ENCODE data around the gene DLG2.
"Not testable (repeated sequence)": the region's sequence is repeated elsewhere in the genome, so short reads cannot be mapped to it uniquely, and the experiment has no call there.

The DLG2 gene

DNA sequence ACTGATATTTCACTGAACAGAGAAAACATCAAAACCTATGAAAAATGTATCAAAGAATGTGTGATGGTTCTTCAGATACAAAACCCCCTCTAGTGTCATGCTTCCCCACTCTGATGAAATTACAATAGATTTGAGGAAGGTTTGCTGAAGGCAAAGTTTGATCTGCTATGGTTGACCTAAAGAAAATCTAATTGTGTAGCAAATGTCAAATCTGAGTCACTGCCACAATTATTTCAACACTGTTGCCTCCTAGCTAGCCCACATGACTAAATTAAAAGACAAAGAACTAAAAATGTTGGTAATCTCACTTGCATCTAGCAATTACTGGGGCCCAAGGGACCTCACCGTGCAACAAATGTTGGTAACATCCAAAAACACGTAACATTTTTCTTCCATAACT, 728.0 kb downstream of the DLG2 start:
- no peak for DNase-seq (ENCODE audit: low read depth)

DNA sequence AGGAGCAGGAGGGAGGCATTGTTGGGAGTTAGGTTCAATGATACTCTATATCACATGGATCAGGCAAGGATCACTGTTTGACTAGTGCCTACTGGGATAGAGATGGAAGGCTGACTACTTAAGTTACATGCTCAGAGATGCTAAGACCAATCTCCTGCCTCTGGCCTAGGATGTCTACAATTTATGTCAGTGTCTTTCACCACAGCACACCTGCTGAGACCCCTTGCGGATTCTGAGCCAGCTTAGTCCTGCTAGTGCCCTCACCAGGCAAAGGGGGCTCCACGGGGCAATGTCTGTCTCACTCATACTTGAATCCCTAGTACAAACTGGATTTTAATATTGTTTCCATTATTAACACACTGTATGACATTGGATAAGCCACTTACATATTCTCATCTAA, 732.5 kb downstream of the DLG2 start:
- no peak for DNase-seq (ENCODE audit: low read depth)

- no peak for DNase-seq (ENCODE audit: low read depth)
These were observed 736.5 kb downstream of the DLG2 start for GRCh38 chr11:84890676-84891075.

- no peak for DNase-seq (ENCODE audit: low read depth)
These were observed 737.6 kb downstream of the DLG2 start for GRCh38 chr11:84889556-84889955.

DNA sequence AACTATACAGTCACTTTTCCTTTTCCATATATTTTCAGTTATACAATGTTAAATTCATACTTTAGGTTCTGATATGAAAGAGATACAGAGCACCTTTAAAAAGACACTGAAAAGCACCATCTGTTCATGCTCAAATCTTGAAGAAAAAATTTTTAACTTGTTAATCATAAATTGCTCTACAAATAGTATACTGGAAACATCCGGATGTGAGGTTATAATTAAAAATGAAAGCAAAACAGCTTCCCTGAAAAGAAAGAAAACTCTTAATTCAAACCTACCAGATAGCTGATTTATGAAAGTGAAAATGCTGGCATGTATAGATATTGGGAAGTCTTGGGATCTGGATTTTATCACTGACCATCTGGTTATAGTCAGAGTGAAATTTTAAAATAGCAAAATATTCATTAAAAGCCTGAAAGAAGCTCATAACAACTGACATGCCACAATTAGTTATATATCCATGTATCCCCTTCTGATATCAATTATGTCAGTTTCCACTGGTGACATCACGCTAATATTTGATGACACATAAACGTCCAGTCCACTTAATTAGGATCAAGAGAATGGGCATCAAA, 740.0 kb downstream of the DLG2 start:
- no peak for DNase-seq (ENCODE audit: low read depth)

DNA sequence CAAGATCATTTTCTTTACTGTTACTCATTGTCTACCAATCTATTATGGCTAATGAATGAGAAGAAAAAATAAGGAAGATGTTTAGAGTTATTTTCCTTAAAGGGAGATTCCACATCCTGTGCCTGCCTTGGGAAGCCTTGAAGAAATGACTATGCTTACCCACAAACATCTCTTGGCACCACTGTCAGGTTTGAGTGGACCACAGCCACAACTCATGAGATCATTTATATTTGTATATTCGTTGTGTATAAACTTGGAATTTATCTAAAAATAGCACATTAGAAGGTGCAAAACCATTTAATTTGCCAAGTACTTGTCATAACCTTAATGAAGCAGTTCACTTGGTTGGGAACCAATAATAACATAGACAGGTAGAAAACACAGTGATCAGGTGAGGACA, 740.8 kb downstream of the DLG2 start:
- no peak for DNase-seq (ENCODE audit: low read depth)

DNA sequence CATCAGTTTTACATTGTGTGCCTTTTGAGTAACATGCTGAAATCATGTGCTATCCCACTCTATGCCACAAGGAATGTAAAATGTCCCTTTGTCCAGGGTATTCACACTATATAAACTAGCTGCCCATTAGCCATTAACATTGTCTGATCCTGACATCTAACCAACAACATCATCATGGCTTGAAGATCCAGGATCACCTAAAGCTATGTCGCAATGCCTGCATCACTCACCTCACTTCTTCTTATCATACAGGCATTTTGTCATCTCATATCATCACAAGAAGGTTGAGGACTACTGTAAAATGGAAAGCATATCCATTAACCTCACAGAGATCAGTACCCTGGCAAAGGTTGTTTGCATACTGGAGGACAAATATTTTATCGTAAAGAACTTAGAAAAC, 742.3 kb downstream of the DLG2 start:
- no peak for DNase-seq (ENCODE audit: low read depth)

- no peak for DNase-seq (ENCODE audit: low read depth)
These were observed 745.1 kb downstream of the DLG2 start for GRCh38 chr11:84882056-84882455.

- DNase-seq (ENCODE audit: low read depth) = no peak
These were observed 756.0 kb downstream of the DLG2 start for GRCh38 chr11:84871116-84871515.

DNA sequence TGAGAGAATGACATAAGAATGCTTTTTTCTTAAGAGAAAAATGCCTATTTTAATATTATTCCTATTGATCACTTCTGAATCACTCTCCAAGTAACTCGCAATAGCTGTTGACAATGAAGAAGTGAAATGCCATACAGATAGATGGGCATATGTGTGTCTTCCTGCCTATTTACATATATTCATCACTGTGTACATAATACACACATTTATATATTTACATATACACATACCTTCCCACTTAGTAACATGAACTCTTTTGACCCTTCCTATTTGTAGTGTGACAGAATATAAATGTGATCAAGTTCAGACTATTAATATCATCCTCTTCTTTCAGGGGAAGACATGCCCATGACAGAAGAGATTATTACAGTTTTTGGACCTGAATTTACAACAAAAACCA, 756.7 kb downstream of the DLG2 start:
- no peak for DNase-seq (ENCODE audit: low read depth)

DNA sequence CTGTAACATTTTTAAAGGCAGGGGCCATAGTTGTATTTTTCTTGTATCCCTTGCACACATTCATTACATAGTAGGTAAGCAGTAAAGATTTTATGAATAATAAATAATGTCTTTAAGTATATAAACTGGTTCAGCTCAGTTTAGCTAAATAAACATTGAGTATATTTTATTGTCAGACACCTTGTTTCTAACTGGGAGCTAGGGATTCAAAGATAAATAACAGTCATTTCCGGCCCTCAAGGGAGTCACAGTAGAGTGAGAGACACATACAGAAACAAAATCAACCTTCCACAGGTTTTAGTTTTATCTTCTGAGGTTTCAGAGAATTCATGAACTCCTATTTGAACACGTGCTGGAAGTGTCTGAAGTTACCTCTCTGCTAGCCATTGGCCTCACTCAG, 760.2 kb downstream of the DLG2 start:
- no peak for DNase-seq (ENCODE audit: low read depth)

DNA sequence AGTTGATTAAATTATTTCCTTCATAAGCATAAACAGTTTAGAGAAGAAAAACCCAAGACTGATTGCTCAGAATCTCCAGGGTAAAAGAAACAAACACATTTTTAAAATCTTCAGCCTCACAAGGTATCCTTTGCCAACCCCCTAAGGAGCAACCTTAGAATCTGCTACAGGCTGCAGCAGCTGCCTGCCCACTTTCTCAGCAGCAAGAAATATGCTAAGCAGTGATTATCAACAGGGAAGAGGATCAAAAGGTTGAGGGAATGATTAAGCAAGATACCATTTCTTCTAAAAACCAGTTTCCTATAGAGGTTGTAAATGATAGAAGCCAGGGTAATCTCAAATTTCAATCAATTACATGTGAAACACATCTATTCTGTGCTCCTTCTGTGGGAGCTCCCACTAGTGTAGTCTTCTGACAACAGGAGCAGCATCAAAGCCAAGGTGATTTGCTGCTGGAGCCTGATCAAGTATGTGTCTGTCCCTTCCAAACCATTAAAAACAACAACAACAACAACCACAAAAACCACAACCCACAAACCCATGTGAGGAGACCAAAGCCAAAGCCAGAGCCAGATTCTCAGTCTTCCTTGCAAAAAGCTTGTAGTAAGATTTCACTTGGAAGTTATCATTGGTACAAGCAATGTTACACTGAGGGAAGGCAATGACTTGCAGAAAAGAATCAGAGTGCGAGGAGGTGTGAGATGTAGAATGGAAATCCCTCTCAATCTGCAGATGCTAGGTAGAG, 761.2 kb downstream of the DLG2 start:
- DNase-seq (ENCODE audit: low read depth) = no peak

DNA sequence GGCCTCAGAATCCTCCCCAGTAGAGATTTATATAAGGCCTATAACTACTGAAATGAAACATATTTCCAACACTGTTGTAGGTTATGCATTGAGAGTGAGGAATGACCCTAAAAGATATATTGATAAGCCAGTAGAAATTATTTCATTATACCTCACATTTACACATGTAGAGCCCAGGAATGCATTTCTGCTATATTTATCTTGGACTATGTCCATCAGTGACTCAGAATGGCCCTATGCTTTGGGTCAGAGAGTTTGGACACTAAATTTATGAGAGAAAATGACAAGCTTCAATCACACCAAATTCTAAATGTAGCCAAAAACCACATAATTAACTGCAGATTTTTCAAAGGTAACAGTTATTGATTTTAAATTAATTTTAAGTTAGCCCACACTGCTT, 761.9 kb downstream of the DLG2 start:
- no peak for DNase-seq (ENCODE audit: low read depth)

- no peak for DNase-seq (ENCODE audit: low read depth)
These were observed 769.4 kb downstream of the DLG2 start for GRCh38 chr11:84857746-84858145.

- no peak for DNase-seq (ENCODE audit: low read depth)
These were observed 771.5 kb downstream of the DLG2 start for GRCh38 chr11:84855508-84856245.

- no peak for DNase-seq (ENCODE audit: low read depth)
These were observed 772.7 kb downstream of the DLG2 start for GRCh38 chr11:84854498-84854880.

- no peak for DNase-seq (ENCODE audit: low read depth)
These were observed 773.2 kb downstream of the DLG2 start for GRCh38 chr11:84853841-84854497.

DNA sequence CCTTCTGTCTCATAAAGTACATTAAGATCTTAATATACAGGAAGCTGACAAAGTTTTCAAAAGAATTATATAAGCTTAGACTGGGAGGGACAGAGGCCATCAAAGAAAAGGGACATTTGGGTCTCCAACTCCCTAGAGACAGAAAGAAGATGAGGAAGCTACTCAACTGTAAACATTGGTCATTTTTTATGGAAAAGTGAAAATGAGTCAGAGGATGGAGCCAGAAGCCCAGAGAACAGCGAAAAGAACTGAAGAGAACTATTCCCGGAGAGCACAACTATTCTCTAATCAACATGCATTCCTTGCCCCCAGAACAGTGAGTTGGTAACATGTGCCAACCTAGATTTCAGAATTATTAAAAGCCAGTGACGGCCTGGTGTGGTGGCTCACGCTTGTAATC, 779.3 kb downstream of the DLG2 start:
- no peak for DNase-seq (ENCODE audit: low read depth)

GRCh38 chr11:84840201-84840600, 786.9 kb downstream of the DLG2 start:
- not testable (repeated sequence) for DNase-seq (ENCODE audit: low read depth)

GRCh38 chr11:84837402-84838069, 789.6 kb downstream of the DLG2 start:
- DNase-seq (ENCODE audit: low read depth) = no peak

- no peak for DNase-seq (ENCODE audit: low read depth)
These were observed 790.8 kb downstream of the DLG2 start for GRCh38 chr11:84836371-84836770.

- no peak for DNase-seq (ENCODE audit: low read depth)
These were observed 793.6 kb downstream of the DLG2 start for GRCh38 chr11:84833488-84834088.
